ENCODE measurements around the gene PLSCR3.

The PLSCR3 gene

GRCh38 chr17:7421186-7421585 lies 26.9 kb upstream of the PLSCR3 start:
- H3K4me1 ChIP-seq (ENCODE audit: low read length): no peaks in the 10 kb centered on the region
- no peak overlapping the region for H3K27ac ChIP-seq (ENCODE audit: low read length)
- no peaks in the 10 kb centered on the region for H3K36me3 ChIP-seq (replicated peaks; ENCODE audit: low read depth, low read length)
- H4K20me1 ChIP-seq (ENCODE audit: insufficient read depth, low read length): no peaks in the 10 kb centered on the region
- no peaks in the 10 kb centered on the region for H3K9me3 ChIP-seq (ENCODE audit: insufficient read depth, low read length)
- H3K9ac ChIP-seq (ENCODE audit: low read length): no peak overlapping the region
- H3K79me2 ChIP-seq (ENCODE audit: low read length): no peaks in the 10 kb centered on the region
- no peak overlapping the region for H3K4me3 ChIP-seq (ENCODE audit: low read length)
- H3K4me2 ChIP-seq (ENCODE audit: low read length): no peak overlapping the region
- H3K27me3 ChIP-seq (ENCODE audit: low read depth, low read length): no peaks in the 10 kb centered on the region
- TF ChIP-seq CTCF (IDR thresholded peaks at IDR 0.05; ENCODE audit: low read depth, low read length) (no peak), EZH2phosphoT487 (IDR thresholded peaks at IDR 0.05; ENCODE audit: low read depth) (no peak)
- no peak overlapping the region for H2AFZ ChIP-seq (ENCODE audit: low read depth, low read length)

- Histone ChIP-seq H3K79me2 (ENCODE audit: low read length) (no peaks in the 10 kb centered on the region), H3K4me1 (ENCODE audit: low read length) (no peaks in the 10 kb centered on the region), H3K4me3 (ENCODE audit: low read length) (no peak within 1 kb of the TSS), H3K27me3 (ENCODE audit: low read depth, low read length) (no peaks in the 10 kb centered on the region), H3K4me2 (ENCODE audit: low read length) (no peak within 1 kb of the TSS), H4K20me1 (ENCODE audit: insufficient read depth, low read length) (no peaks in the 10 kb centered on the region), H3K36me3 (replicated peaks; ENCODE audit: low read depth, low read length) (no peaks in the 10 kb centered on the region), H3K9me3 (ENCODE audit: insufficient read depth, low read length) (no peaks in the 10 kb centered on the region), H3K9ac (ENCODE audit: low read length) (no peak within 1 kb of the TSS), H2AFZ (ENCODE audit: low read depth, low read length) (no peak within 1 kb of the TSS), H3K27ac (ENCODE audit: low read length) (no peak within 1 kb of the TSS)
- TF ChIP-seq CTCF (IDR thresholded peaks at IDR 0.05; ENCODE audit: low read depth, low read length) (no peak), EZH2phosphoT487 (IDR thresholded peaks at IDR 0.05; ENCODE audit: low read depth) (no peak)
Observed at GRCh38 chr17:7419819-7420610, 25.7 kb upstream of the PLSCR3 start, which contains the start of gene SPEM1. SPEM1 (plus strand) TSS chr17:7420324; CDS start chr17:7420385, 61 bp downstream.

- Histone ChIP-seq H3K4me3 (ENCODE audit: low read length) (no peak overlapping the region), H3K36me3 (replicated peaks; ENCODE audit: low read depth, low read length) (no peaks in the 10 kb centered on the region), H3K9ac (ENCODE audit: low read length) (no peak overlapping the region)
Observed at GRCh38 chr17:7418472-7419152, 24.3 kb upstream of the PLSCR3 start.

More at GRCh38 chr17:7418472-7419152, 24.3 kb upstream of the PLSCR3 start:
- TF ChIP-seq EZH2phosphoT487 (IDR thresholded peaks at IDR 0.05; ENCODE audit: low read depth) (no peak), CTCF (IDR thresholded peaks at IDR 0.05; ENCODE audit: low read depth, low read length) (no peak)
- no peaks in the 10 kb centered on the region for H3K79me2 ChIP-seq (ENCODE audit: low read length)
- H3K9me3 ChIP-seq (ENCODE audit: insufficient read depth, low read length): no peaks in the 10 kb centered on the region
- H3K27me3 ChIP-seq (ENCODE audit: low read depth, low read length): no peaks in the 10 kb centered on the region
- no peak overlapping the region for H2AFZ ChIP-seq (ENCODE audit: low read depth, low read length)
- H4K20me1 ChIP-seq (ENCODE audit: insufficient read depth, low read length): no peaks in the 10 kb centered on the region
- no peaks in the 10 kb centered on the region for H3K4me1 ChIP-seq (ENCODE audit: low read length)
- no peak overlapping the region for H3K4me2 ChIP-seq (ENCODE audit: low read length)
- H3K27ac ChIP-seq (ENCODE audit: low read length): no peak overlapping the region
